ENCODE results near the gene LRRN3.
A peak's percentile ranks its signal among the peaks of the same experiment; 100 is the strongest.

LRRN3 gene

GRCh38 chr7:111082351-111082750 is 8.6 kb upstream of the LRRN3 start:
- Histone ChIP-seq H3K9ac (no peak overlapping the region), H3K36me3 (ENCODE audit: insufficient read depth) (no peaks in the 10 kb centered on the region), H3K79me2 (ENCODE audit: insufficient read depth, low read depth) (no peaks in the 10 kb centered on the region), H4K20me1 (ENCODE audit: insufficient read depth) (no peaks in the 10 kb centered on the region), H3K4me1 (ENCODE audit: low read depth, poor library complexity, severe bottlenecking) (peaks cover 58% of the 10 kb centered on the region), H2AFZ (ENCODE audit: low read depth) (no peak overlapping the region), H3K27me3 (ENCODE audit: insufficient read depth, low read depth) (no peaks in the 10 kb centered on the region), H3K27ac (peak overlapping the region; percentile 67; the same call in 1 of the 2 replicates), H3K4me3 (IDR thresholded peaks at IDR 0.05; ENCODE audit: insufficient read depth, low read depth, low read length) (no peak overlapping the region), H3K4me2 (peak overlapping the region; percentile 54)
- TF ChIP-seq CTCF (conservative IDR thresholded peaks at IDR 0.05; ENCODE audit: low read depth, low read length): no peak

GRCh38 chr7:111083413-111083812 is 7.5 kb upstream of the LRRN3 start:
- Histone ChIP-seq H4K20me1 (ENCODE audit: insufficient read depth) (no peaks in the 10 kb centered on the region), H2AFZ (ENCODE audit: low read depth) (no peak overlapping the region), H3K4me2 (peak overlapping the region; percentile 54), H3K4me1 (ENCODE audit: low read depth, poor library complexity, severe bottlenecking) (peaks cover 58% of the 10 kb centered on the region), H3K79me2 (ENCODE audit: insufficient read depth, low read depth) (no peaks in the 10 kb centered on the region), H3K36me3 (ENCODE audit: insufficient read depth) (no peaks in the 10 kb centered on the region), H3K4me3 (IDR thresholded peaks at IDR 0.05; ENCODE audit: insufficient read depth, low read depth, low read length) (no peak overlapping the region), H3K9ac (peak overlapping the region; percentile 3; the same call in 1 of the 2 replicates), H3K27ac (peak overlapping the region; percentile 67), H3K27me3 (ENCODE audit: insufficient read depth, low read depth) (no peaks in the 10 kb centered on the region)
- no peak for TF ChIP-seq CTCF (conservative IDR thresholded peaks at IDR 0.05; ENCODE audit: low read depth, low read length)

GRCh38 chr7:111085356-111085755 is 5.6 kb upstream of the LRRN3 start:
- Histone ChIP-seq H3K4me3 (IDR thresholded peaks at IDR 0.05; ENCODE audit: insufficient read depth, low read depth, low read length) (no peak overlapping the region), H3K27me3 (ENCODE audit: insufficient read depth, low read depth) (no peaks in the 10 kb centered on the region), H4K20me1 (ENCODE audit: insufficient read depth) (no peaks in the 10 kb centered on the region), H3K4me2 (peak overlapping the region; percentile 54; the same call in 1 of the 2 replicates), H3K27ac (no peak overlapping the region), H2AFZ (ENCODE audit: low read depth) (no peak overlapping the region), H3K36me3 (ENCODE audit: insufficient read depth) (no peaks in the 10 kb centered on the region), H3K79me2 (ENCODE audit: insufficient read depth, low read depth) (no peaks in the 10 kb centered on the region), H3K9ac (no peak overlapping the region), H3K4me1 (ENCODE audit: low read depth, poor library complexity, severe bottlenecking) (peaks cover 65% of the 10 kb centered on the region)
- TF ChIP-seq CTCF (conservative IDR thresholded peaks at IDR 0.05; ENCODE audit: low read depth, low read length): no peak

GRCh38 chr7:111086532-111086931 is 4.4 kb upstream of the LRRN3 start:
- Histone ChIP-seq H4K20me1 (ENCODE audit: insufficient read depth) (no peaks in the 10 kb centered on the region), H3K4me2 (no peak overlapping the region), H3K4me1 (ENCODE audit: low read depth, poor library complexity, severe bottlenecking) (peaks cover 65% of the 10 kb centered on the region), H3K79me2 (ENCODE audit: insufficient read depth, low read depth) (no peaks in the 10 kb centered on the region), H3K27me3 (ENCODE audit: insufficient read depth, low read depth) (no peaks in the 10 kb centered on the region), H3K9ac (no peak overlapping the region), H2AFZ (ENCODE audit: low read depth) (no peak overlapping the region), H3K36me3 (ENCODE audit: insufficient read depth) (no peaks in the 10 kb centered on the region), H3K27ac (no peak overlapping the region), H3K4me3 (IDR thresholded peaks at IDR 0.05; ENCODE audit: insufficient read depth, low read depth, low read length) (no peak overlapping the region)
- TF ChIP-seq CTCF (conservative IDR thresholded peaks at IDR 0.05; ENCODE audit: low read depth, low read length): no peak
